Chondrocyte (in vitro differentiated cells): ENCODE measurements around the gene APOF. TPM values are rescaled to one million over a fixed set of nuclear protein-coding genes. Genes with fewer than 3 reads are reported as not detected.
"Not testable (repeated sequence)": the region's sequence is repeated elsewhere in the genome, so short reads cannot be mapped to it uniquely, and the experiment has no call there.

Experiments used
- DNase-seq: peaks from one replicate; pipeline ENCODE4 v3.0.0; 2021; ENCODE audit warnings: mixed read lengths, low spot score
- H3K27ac Mint-ChIP-seq: one replicate; pipeline ENCODE4 v1.8.0; 2021; ENCODE audit warnings: mild to moderate bottlenecking, moderate library complexity, mixed read lengths; ENCODE audit not compliant: unreplicated experiment
- H3K27me3 Mint-ChIP-seq: 2 replicates; pipeline ENCODE4 v1.8.0; 2021; ENCODE audit warnings: low read depth, mixed read lengths
- H3K36me3 Mint-ChIP-seq: 2 replicates; pipeline ENCODE4 v1.8.0; 2021; ENCODE audit warnings: low read depth, mixed read lengths
- H3K4me1 Mint-ChIP-seq: 2 replicates; pipeline ENCODE4 v1.8.0; 2021; ENCODE audit warnings: low read depth, mild to moderate bottlenecking, mixed read lengths
- H3K4me3 Mint-ChIP-seq: one replicate; pipeline ENCODE4 v1.8.0; 2021; ENCODE audit warnings: mild to moderate bottlenecking, moderate library complexity, mixed read lengths; ENCODE audit not compliant: unreplicated experiment
- H3K9me3 Mint-ChIP-seq: 2 replicates; pipeline ENCODE4 v1.8.0; 2021; ENCODE audit warnings: low read depth, mixed read lengths
- CTCF ChIP-seq: fragments of 200-600 bp; sonication (generic); IDR thresholded peaks from 2 replicates; pipeline ENCODE4 v1.5.0; 2021; ENCODE audit warnings: antibody characterized with exemption, mild to moderate bottlenecking, moderate library complexity
- total RNA-seq: library from RNA; stranded (reverse); gene quantifications from 3 replicates; pipeline ENCODE4 v1.2.1, GENCODE V29; 2021

APOF gene
- total RNA-seq, 1 donor from 2014 or later = not detected

- Mint-ChIP-seq H3K4me1 (no peaks in the 10 kb centered on the region), H3K27me3 (no peaks in the 10 kb centered on the region), H3K4me3 (no peak overlapping the region), H3K27ac (no peak overlapping the region), H3K9me3 (no peaks in the 10 kb centered on the region), H3K36me3 (peaks cover 21% of the 10 kb centered on the region)
- no peak for TF ChIP-seq CTCF
- no peak for DNase-seq
These were observed 36.1 kb downstream of the APOF start for GRCh38 chr12:56326533-56326932.

DNA sequence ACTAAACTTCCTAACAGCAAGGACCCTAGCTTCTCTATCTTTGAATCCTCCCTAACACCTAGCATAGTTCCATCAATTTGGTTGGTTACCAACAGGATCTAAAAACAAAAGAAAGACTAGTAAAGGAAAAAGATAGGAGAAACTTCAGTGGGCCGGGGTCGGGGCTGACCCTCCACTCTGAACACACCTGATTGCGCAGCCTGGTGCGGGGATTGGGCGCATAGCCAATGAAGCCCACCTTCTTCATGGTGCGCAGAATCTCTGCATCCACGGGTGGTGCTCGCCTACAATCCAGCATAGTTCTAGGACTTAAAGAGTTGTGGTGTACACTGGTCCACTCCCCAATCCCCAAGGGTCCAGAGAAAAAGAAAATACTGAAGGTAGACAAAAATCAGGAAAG lies 36.5 kb downstream of the APOF start:
- H3K36me3 Mint-ChIP-seq = peaks cover 21% of the 10 kb centered on the region

GRCh38 chr12:56324206-56324605 lies 38.5 kb downstream of the APOF start:
- no peak overlapping the region for H3K27ac Mint-ChIP-seq
- no peaks in the 10 kb centered on the region for H3K4me1 Mint-ChIP-seq

More for the DNA sequence above, 36.5 kb downstream of the APOF start:
- no peak for DNase-seq
- Mint-ChIP-seq H3K27me3 (no peaks in the 10 kb centered on the region), H3K27ac (no peak overlapping the region), H3K4me1 (no peaks in the 10 kb centered on the region), H3K4me3 (no peak overlapping the region), H3K9me3 (no peaks in the 10 kb centered on the region)
- TF ChIP-seq CTCF = no peak

DNA sequence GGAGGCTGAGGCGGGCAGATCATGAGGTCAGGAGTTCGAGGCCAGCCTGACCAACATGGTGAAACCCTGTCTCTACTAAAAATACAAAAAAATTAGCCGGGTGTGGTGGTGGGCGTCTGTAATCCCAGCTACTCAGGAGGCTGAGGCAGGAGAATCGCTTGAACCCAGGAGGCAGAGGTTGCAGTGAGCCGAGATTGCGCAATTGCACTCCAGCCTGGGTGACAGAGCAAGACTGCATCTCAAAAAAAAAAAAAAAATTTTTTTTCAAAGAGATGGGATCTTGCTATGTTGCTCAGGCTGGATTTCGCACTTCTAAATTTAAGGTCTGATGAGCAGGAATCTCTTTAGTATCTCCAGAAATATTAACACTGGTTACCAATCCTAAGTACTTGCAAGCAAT lies 41.0 kb downstream of the APOF start:
- not testable (repeated sequence) for H3K9me3 Mint-ChIP-seq, H3K27me3 Mint-ChIP-seq, H3K27ac Mint-ChIP-seq, H3K4me1 Mint-ChIP-seq, DNase-seq, H3K4me3 Mint-ChIP-seq
- H3K36me3 Mint-ChIP-seq = peaks cover 23% of the 10 kb centered on the region

More at GRCh38 chr12:56324206-56324605, 38.5 kb downstream of the APOF start:
- H3K27me3 Mint-ChIP-seq = no peaks in the 10 kb centered on the region
- H3K9me3 Mint-ChIP-seq = no peaks in the 10 kb centered on the region
- no peak overlapping the region for H3K4me3 Mint-ChIP-seq
- no peak for DNase-seq
- TF ChIP-seq CTCF = no peak
- H3K36me3 Mint-ChIP-seq = peaks cover 24% of the 10 kb centered on the region

- Mint-ChIP-seq H3K4me1 (peaks cover 5% of the 10 kb centered on the region), H3K4me3 (no peak overlapping the region), H3K36me3 (peaks cover 23% of the 10 kb centered on the region), H3K27ac (no peak overlapping the region), H3K9me3 (no peaks in the 10 kb centered on the region), H3K27me3 (no peaks in the 10 kb centered on the region)
- TF ChIP-seq CTCF = no peak
- no peak for DNase-seq
These were observed 41.6 kb downstream of the APOF start for GRCh38 chr12:56321027-56321426.

DNA sequence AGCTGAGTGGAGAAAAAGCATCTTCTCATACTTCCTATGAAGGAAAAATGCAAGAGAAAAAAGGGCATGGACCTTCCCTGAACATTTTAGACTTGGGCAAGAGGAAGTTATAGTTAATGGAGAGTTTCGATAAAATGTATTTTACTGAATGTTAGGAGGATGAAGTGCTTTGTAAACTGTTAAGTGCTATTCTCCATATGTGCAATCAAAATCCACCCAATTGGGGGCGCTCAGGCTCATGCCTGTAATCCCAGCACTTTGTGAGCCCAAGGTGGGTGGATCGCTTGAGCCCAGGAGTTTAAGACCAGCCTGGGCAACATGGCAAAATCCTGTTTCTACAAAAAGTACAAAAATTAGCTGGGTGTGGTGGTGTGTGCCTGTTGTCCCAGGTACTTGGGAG lies 45.0 kb downstream of the APOF start:
- H3K9me3 Mint-ChIP-seq = no peaks in the 10 kb centered on the region
- peaks cover 16% of the 10 kb centered on the region for H3K4me1 Mint-ChIP-seq
- H3K27me3 Mint-ChIP-seq = no peaks in the 10 kb centered on the region

More for the DNA sequence above, 45.0 kb downstream of the APOF start:
- no peak overlapping the region for H3K4me3 Mint-ChIP-seq
- DNase-seq = no peak
- H3K36me3 Mint-ChIP-seq = peaks cover 4% of the 10 kb centered on the region
- TF ChIP-seq CTCF = no peak
- H3K27ac Mint-ChIP-seq = no peak overlapping the region
